ENCODE results near the gene GAD1.

Gene GAD1

GRCh38 chr2:170896622-170897021 is 79.9 kb downstream of the GAD1 start:
- no peak overlapping the region for H3K27ac ChIP-seq

GRCh38 chr2:170897108-170897507 is 80.4 kb downstream of the GAD1 start:
- no peak overlapping the region for H3K27ac ChIP-seq
- TF ChIP-seq ZFX (IDR thresholded peaks at IDR 0.05; ENCODE audit: borderline replicate concordance) (no peak), CTCF (IDR thresholded peaks at IDR 0.05) (no peak)

More at GRCh38 chr2:170896622-170897021, 79.9 kb downstream of the GAD1 start:
- TF ChIP-seq CTCF (IDR thresholded peaks at IDR 0.05) (no peak), ZFX (IDR thresholded peaks at IDR 0.05; ENCODE audit: borderline replicate concordance) (no peak)

- no peak overlapping the region for H3K27ac ChIP-seq
- TF ChIP-seq ZFX (IDR thresholded peaks at IDR 0.05; ENCODE audit: borderline replicate concordance), result no peak
- TF ChIP-seq CTCF (IDR thresholded peaks at IDR 0.05), result no peak
These were observed 89.2 kb downstream of the GAD1 start for GRCh38 chr2:170905864-170906263.

All from 22Rv1 (cell line).